ENCODE measurements around the gene MUC4. TPM values are rescaled to one million over a fixed set of nuclear protein-coding genes. Genes with fewer than 3 reads are reported as not detected.
"Not testable (repeated sequence)": the region's sequence is repeated elsewhere in the genome, so short reads cannot be mapped to it uniquely, and the experiment has no call there.

The MUC4 gene
- total RNA-seq, 1 experiment from 2014 or later, result 0.20 TPM

GRCh38 chr3:195817578-195818135 lies 5.9 kb upstream of the MUC4 start:
- in situ Hi-C loops (cut with HindIII; ENCODE audit: low sequenced_read_pairs), result no loop called here
- DNase-seq (ENCODE audit: low spot score), result no peak

- DNase-seq (ENCODE audit: low spot score); in situ Hi-C loops (cut with HindIII; ENCODE audit: low sequenced_read_pairs): not testable (repeated sequence)
These were observed 4.7 kb upstream of the MUC4 start for GRCh38 chr3:195816276-195816913.

- in situ Hi-C loops (cut with HindIII; ENCODE audit: low sequenced_read_pairs), result no loop called here
- no peak for DNase-seq (ENCODE audit: low spot score)
These were observed 3.5 kb upstream of the MUC4 start for GRCh38 chr3:195815169-195815771.

GRCh38 chr3:195813916-195814640 lies 2.3 kb upstream of the MUC4 start:
- in situ Hi-C loops (cut with HindIII; ENCODE audit: low sequenced_read_pairs), result no loop called here
- DNase-seq (ENCODE audit: low spot score), result no peak

GRCh38 chr3:195812366-195812765 lies 637 bp upstream of the MUC4 start:
- in situ Hi-C loops (cut with HindIII; ENCODE audit: low sequenced_read_pairs), result no loop called here
- no peak for DNase-seq (ENCODE audit: low spot score)

- DNase-seq (ENCODE audit: low spot score), result no peak
- in situ Hi-C loops (cut with HindIII; ENCODE audit: low sequenced_read_pairs), result no loop called here
These were observed 1.3 kb downstream of the MUC4 start for GRCh38 chr3:195810455-195810845.

- in situ Hi-C loops (cut with HindIII; ENCODE audit: low sequenced_read_pairs), result no loop called here
- no peak for DNase-seq (ENCODE audit: low spot score)
These were observed 1.8 kb downstream of the MUC4 start for GRCh38 chr3:195809796-195810454.

GRCh38 chr3:195809291-195809785 lies 2.4 kb downstream of the MUC4 start:
- in situ Hi-C loops (cut with HindIII; ENCODE audit: low sequenced_read_pairs), result no loop called here
- DNase-seq (ENCODE audit: low spot score), result no peak

GRCh38 chr3:195808741-195809290 lies 2.9 kb downstream of the MUC4 start:
- no peak for DNase-seq (ENCODE audit: low spot score)
- in situ Hi-C loops (cut with HindIII; ENCODE audit: low sequenced_read_pairs), result no loop called here

GRCh38 chr3:195807681-195808121 lies 4.0 kb downstream of the MUC4 start:
- peak; percentile 10 for DNase-seq (ENCODE audit: low spot score)
- in situ Hi-C loops (cut with HindIII; ENCODE audit: low sequenced_read_pairs), result no loop called here

- in situ Hi-C loops (cut with HindIII; ENCODE audit: low sequenced_read_pairs), result no loop called here
- no peak for DNase-seq (ENCODE audit: low spot score)
These were observed 4.9 kb downstream of the MUC4 start for GRCh38 chr3:195806916-195807231.

GRCh38 chr3:195806211-195806915 lies 5.4 kb downstream of the MUC4 start:
- no peak for DNase-seq (ENCODE audit: low spot score)
- in situ Hi-C loops (cut with HindIII; ENCODE audit: low sequenced_read_pairs), result no loop called here

GRCh38 chr3:195805588-195805987 lies 6.1 kb downstream of the MUC4 start:
- in situ Hi-C loops (cut with HindIII; ENCODE audit: low sequenced_read_pairs); DNase-seq (ENCODE audit: low spot score): not testable (repeated sequence)

GRCh38 chr3:195805181-195805580 lies 6.5 kb downstream of the MUC4 start:
- in situ Hi-C loops (cut with HindIII; ENCODE audit: low sequenced_read_pairs), result no loop called here
- no peak for DNase-seq (ENCODE audit: low spot score)

GRCh38 chr3:195803289-195803908 lies 8.3 kb downstream of the MUC4 start:
- in situ Hi-C loops (cut with HindIII; ENCODE audit: low sequenced_read_pairs), result no loop called here
- DNase-seq (ENCODE audit: low spot score), result no peak

GRCh38 chr3:195802795-195803194 lies 8.9 kb downstream of the MUC4 start:
- no peak for DNase-seq (ENCODE audit: low spot score)
- in situ Hi-C loops (cut with HindIII; ENCODE audit: low sequenced_read_pairs), result no loop called here

GRCh38 chr3:195802261-195802701 lies 9.4 kb downstream of the MUC4 start:
- in situ Hi-C loops (cut with HindIII; ENCODE audit: low sequenced_read_pairs), result no loop called here
- no peak for DNase-seq (ENCODE audit: low spot score)
